Gastrocnemius medialis (tissue), 4 donors: ENCODE results near the gene TSPAN2.

ENCODE experiments used
- CTCF ChIP-seq, 5 experiments: fragments of 450-650 bp in 3 of 5; fragments of 200-600 bp in 2 of 5; sonication (generic) in 2 of 5; IDR thresholded peaks in 4 of 5; conservative IDR thresholded peaks in 1 of 5; 1 replicate in 4 of 5; 2 replicates in 1 of 5; pipeline ENCODE4 v1.5.1; 2016 to 2019; ENCODE audit warnings: antibody characterized with exemption in 5 of 5, mild to moderate bottlenecking in 3 of 5, moderate library complexity in 3 of 5
- POLR2A ChIP-seq, 2 donors: fragments of 450-650 bp; IDR thresholded peaks; one replicate each; pipeline ENCODE4 v1.6.1; 2017; ENCODE audit warnings: antibody characterized with exemption in 2 of 2, mild to moderate bottlenecking in 2 of 2, moderate library complexity in 2 of 2

GRCh38 chr1:115041654-115042053 lies 47.6 kb downstream of the TSPAN2 start:
- TF ChIP-seq CTCF (IDR thresholded peaks at IDR 0.05 in 4 of 5, conservative IDR thresholded peaks at IDR 0.05 in 1 of 5) (no peak), POLR2A (IDR thresholded peaks at IDR 0.05) (no peak)
